Stimulated activated CD4-positive, alpha-beta T cell treated with anti-CD3 and anti-CD28 coated beads, Interleukin-4, amount 100 ng/mL, for 24 hours (primary cell): Measurements from ENCODE around the gene UNC93A.
"Not testable (repeated sequence)": the region's sequence is repeated elsewhere in the genome, so short reads cannot be mapped to it uniquely, and the experiment has no call there.

ENCODE experiments used
- DNase-seq: peaks from one replicate; pipeline ENCODE4 v3.0.0-alpha.2; 2020

Gene UNC93A

DNA sequence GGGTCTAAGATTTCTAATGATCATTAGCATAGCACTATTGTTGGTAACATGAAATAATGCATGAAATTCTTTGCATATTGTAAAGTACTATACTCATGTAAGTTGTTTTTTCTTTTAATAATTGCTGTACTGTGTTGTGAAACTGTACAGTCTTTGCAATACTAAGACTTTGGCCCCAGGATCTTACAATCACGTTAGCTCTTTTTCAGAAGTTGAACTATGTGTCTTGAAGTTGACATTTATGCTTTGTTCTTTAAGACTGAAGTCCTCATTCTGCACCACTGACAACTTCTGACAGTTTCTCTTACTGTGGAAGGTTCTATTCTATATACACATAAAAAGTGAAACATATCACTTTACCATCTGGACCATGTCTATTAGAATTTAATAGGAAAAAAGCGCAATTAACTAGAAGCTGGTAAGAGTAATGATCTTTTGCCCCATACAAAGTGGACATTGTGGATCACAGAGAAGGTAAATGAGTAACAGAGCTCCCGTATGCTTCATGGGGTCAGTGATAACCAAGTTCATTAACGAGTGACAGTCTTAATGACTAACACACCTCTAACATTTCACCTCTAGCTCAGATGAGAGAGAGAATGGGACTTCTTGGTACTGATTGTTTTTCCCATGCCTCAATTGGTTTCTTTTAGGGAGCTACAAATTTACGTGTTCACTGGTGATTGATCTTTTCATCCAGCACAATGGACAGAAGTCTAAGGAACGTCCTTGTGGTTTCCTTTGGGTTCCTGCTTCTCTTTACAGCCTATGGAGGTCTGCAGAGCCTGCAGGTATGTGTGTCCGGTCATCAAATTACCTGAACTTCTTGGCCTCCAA lies at the start of gene UNC93A:
Gene UNC93A, plus strand, starts transcription at position 530 of the 837 bp plus-strand sequence. Its CDS starts 175 bp downstream, at position 705.
- DNase-seq: no peak

DNA sequence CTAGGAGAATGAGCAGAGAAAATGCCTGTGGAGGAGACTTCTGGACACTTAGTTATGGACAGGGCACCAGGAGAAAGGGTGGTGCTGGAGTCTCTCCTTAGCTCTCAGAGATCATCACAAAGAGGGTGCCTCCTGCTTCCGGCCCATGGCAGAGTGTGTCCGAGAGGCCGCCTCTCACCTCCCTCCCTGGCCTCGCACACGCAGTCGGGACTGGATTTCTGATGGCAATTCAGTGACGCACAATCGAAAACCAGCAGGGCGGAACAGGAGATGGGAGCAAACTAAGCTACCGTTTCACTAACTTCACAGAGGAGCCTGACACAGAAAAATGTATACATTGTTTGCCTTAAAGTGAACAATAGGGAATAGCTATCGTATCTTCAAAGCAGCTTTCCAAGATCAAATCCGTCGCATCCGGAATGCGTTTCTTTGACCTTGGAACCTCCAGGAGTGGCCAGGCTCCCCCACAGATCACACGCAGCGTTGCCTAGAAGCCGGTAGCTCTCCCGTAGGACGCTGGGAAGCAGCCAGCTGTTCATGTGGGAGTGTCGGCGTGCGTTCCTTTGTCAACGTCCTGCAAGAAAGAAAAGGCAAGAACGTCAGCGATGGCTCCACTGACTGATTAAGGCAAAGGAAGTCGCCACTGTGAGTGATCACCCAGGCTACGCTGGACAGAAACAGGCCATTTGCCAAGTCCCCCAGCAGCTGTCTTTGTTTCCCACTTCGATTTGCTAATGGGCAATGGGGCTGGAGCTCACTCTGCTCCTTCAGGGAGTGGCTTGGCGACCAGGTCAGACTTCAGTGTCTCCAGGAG lies 49.6 kb upstream of the UNC93A start:
- not testable (repeated sequence) for DNase-seq

DNA sequence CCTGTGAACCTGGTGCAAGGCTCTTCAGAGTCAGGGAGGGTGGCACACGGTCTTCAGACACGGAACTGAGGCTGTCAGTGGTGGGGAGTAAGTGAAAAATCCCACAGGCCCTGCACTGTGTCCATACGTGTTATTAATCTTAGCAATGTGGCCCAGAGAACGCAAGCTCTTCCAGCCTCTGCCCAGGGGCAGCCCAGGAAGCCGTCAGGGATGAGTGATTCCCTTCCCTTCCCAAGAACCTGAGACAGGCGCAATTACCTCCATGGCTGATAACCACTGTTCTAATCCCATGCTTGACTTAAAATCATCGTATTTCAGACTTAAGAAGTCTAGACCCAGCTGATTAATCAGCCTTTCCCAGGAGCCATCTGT lies 49.0 kb upstream of the UNC93A start:
- not testable (repeated sequence) for DNase-seq

DNA sequence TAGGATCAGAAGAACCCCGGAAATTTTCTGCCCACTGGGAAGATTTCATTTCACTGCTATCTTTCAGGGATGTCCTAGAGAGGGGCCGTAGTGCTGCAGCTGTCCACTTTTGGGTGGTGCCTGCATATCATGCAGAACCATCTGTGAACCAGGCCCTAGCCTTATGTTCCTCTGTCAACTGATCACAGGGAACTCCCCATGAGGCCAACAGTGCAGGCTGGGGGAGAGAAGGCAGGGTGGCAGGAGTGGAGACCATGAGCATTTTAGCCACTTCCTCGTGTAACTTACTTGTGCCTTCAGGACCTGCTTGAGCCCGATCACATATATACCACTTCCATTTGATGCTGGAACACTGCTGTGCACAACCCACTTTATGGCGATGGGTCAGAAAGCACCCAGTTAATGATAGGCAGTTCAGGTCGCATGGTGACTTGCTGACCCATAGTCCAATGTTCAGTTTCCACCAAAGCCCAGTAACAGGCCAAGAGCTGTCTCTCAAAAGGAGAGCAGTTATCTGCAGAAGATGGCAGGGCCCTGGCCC lies 48.5 kb upstream of the UNC93A start:
- not testable (repeated sequence) for DNase-seq

DNA sequence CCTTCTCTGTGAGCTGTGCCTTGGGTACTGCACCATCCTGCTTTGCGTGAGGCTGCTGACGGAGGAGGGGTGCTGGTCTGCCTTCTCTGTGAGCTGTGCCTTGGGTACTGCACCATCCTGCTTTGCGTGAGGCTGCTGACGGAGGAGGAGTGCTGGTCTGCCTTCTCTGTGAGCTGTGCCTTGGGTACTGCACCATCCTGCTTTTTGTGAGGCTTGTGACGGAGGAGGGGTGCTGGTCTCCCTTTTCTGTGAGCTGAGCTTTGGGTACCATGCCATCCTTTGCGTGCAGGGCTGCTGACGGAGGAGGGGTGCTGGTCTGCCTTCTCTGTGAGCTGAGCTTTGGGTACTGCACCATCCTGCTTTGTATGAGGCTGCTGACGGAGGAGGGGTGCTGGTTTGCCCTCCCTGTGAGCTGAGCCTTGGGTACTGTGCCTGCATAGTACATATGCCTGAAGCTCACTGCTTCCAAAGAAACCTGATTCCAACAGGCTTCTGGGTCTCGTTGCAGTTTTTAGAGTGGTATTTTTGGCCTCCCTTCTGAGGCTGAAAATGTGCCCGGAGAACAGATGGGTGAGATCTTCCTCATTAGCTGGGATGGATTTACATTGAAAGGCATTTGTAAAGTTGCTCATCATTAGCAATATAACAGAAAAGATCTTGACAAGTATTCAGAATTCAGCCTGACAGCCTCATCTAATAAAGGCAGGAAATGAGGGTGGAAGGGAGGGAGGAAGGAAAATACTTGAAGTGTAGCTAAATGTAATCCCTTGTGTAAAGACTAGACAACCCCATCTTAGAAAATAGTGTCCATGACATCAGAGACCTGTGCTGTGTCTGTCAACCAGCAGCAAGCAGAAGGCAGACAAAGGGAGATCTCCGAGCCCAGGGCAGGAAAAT lies 46.8 kb upstream of the UNC93A start:
- DNase-seq: no peak

DNA sequence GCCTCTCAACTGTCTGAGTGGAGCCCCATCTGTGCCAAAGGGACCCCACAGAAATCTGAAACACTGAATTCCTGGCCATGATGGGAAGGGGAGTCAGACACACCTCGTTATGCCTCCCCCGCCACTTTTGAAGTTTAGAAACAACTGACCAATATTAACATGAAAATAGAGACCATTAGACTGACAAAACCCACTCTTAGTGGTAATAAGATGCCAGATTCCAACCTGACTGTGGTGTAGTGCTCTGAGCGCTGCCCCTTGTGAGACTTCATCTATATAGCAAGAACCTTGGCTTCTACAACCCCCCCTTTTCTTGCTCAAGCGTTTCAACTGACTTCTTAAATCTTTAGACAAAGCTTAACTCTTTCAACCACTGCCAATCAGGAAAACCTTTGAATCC lies 46.1 kb upstream of the UNC93A start:
- no peak for DNase-seq

DNA sequence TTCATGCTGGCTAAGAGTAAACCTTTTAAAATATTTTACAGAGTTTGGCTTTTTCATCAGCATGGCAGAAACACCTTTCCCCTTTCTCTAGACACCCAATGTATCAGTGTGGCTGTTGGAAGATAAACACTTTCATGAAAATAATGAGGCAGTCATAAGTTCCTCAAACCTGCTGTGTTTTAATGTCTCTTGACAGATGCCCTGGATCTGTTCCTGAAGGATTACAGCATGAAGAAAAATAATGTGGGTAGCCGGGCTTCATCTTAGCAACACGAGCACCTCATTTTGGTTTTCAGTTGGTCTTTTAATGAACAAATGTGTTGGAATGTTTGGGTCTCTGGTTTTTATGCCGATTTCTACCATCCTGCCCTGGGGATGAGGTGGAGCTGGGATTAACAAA lies 45.5 kb upstream of the UNC93A start:
- no peak for DNase-seq

DNA sequence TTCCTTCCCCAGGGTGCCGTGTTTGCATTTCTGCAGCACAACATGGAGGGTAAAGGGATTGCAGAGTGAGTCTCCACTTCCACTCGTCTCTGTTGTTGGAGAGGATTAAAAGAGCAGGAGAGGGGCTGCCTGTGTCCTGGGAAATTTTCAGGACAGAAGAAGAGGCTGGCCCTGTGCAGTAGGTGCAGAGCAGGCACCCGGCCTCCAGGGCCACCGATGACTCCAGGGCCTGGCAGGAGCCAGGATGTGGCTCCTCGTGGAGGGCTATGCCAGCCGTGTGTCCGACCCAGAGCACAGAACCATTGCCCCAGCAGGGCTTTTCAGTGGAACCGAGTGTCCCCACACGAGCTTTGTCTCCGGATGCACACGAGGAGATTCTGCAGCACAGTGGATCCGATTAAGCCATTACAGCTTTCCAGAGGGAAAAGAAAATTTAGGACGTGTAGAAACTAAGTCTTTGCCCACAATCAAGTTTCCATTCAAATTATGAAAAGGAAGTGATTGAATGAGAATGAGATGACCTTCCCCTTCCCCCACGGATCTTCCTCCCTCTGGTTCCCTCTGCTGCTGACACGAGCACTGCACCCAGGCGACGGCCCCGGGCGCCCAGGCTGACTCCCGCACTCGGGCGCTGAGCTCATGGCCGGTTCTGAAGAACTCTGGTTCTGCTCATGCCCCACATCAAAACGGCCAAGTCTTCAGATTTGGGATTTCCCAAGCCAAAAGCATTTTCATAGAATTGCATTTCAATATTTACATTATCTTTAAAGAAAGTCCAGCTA lies 43.1 kb upstream of the UNC93A start:
- DNase-seq: no peak

DNA sequence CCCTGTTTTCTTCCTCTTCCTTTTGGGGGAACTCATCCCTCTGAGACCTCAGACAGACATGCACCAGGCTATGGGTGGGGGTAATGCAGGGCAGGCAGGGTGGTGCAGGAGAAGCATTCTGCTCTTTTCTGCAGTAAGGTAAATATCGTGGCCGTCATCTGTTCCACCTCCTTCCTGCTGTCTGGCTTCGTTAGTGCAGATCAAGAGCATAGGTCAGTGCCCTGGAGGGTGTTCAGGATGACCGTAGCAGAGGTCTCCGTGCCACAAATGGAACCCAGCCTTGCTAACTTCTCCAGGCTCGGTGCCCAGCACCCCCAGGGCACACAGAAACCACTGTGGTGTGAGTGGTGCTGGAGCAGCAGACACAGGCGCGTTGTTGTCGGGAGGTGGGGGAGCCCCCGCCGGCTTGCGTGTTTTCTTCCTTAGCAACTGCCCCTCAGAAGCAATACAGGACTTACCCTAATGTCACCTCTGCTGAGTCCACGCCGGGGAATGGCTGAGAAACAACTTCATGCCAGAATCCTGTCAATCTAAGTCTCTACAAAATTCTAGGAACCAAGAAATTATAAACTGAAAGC lies 42.1 kb upstream of the UNC93A start:
- DNase-seq: not testable (repeated sequence)

DNA sequence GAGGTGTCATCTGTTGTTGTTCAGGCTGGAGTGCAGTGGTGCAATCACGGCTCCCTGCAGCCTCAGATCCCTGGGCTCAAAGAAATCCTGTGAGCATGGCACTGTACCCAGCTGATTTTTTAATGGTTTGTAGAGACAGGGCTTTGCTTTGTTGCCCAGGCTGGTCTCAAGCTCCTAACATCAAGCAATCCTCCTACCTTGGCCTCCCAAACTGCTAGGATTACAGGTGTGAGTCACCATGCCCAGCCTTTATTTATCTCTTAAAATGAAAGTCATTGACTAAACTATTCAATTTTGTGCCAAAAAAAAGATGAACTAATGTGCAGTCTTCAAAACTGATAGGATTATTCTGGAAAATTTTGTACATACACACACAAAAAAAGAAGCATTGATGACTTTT lies 38.8 kb upstream of the UNC93A start:
- DNase-seq: no peak

DNA sequence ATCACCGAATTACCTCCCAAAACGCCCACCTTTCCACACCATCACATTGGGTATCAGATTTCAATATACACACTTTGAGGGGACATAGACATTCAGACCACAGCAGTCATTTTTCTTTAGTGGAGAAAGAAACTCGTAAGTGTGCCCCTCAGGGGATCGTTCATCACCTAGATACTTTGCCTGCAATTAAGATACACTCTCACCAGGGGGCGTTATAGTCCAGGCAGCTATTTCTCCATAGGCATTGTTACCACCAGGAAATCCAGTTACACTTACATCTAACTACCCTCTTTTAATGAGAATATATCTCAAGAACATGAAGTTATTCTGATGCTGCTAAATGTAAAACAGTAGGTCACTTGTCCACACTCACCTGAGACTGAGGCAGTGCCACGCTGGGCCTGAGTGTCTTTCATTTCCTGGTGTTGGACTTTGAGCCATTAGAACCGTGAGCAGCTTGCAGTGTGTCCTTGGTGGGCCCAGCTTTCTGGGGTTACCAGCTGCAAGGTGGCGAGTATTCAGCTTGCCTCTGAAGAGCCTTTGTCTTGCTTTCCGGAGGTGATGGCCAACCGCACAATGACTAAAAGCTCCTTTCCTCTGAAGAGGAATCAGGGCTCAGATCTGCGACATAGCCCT lies 35.1 kb upstream of the UNC93A start:
- no peak for DNase-seq

DNA sequence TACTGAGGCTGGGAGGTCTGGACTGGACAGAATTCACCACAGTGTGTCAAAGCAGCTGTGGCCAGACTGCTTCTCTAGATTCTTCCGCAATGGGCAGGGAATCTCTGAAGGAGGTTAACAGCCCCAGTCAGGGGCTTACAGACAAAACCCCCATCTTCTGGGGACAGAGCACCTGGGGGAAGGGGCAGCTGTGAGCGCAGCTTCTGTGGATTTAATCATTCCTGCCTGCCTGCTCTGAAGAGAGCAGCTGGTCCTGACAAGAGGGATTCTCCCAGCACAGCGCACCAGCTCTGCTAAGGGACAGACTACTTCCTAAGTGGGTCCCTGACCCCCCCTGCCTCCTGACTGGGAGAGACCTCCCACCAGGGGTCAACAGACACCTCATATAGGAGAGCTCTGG lies 32.5 kb upstream of the UNC93A start:
- no peak for DNase-seq

DNA sequence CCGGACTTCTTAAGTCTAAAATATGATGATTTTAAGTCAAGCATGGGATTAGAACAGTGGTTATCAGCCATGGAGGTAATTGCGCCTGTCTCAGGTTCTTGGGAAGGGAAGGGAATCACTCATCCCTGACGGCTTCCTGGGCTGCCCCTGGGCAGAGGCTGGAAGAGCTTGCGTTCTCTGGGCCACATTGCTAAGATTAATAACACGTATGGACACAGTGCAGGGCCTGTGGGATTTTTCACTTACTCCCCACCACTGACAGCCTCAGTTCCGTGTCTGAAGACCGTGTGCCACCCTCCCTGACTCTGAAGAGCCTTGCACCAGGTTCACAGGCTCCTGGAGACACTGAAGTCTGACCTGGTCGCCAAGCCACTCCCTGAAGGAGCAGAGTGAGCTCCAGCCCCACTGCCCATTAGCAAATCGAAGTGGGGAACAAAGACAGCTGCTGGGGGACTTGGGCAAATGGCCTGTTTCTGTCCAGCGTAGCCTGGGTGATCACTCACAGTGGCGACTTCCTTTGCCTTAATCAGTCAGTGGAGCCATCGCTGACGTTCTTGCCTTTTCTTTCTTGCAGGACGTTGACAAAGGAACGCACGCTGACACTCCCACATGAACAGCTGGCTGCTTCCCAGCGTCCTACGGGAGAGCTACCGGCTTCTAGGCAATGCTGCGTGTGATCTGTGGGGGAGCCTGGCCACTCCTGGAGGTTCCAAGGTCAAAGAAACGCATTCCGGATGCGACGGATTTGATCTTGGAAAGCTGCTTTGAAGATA lies 24.9 kb upstream of the UNC93A start:
- DNase-seq: not testable (repeated sequence)

DNA sequence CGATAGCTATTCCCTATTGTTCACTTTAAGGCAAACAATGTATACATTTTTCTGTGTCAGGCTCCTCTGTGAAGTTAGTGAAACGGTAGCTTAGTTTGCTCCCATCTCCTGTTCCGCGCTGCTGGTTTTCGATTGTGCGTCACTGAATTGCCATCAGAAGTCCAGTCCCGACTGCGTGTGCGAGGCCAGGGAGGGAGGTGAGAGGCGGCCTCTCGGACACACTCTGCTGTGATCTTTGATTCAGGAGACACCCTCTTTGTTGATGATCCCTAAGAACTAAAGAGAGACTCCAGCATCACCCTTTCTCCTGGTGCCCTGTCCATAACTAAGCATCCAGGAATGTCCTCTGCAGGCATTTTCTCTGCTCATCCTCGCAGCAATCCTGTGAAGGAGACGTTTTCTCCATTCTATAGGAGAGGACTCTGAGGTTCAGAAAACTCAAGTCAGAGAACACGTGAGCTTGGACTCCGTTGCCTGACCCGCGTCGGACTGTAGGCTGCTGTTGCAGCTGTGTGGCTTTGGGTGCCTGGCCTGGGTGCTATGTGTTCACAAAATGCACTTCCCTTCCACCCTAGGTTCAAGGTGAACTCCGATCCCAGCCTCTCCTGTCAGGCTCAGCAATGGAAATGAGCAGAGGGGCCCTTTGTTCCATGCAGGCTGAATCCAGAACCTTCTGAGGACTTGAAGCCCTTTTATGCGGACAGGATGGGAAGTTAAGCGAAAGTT lies 24.1 kb upstream of the UNC93A start:
- no peak for DNase-seq

DNA sequence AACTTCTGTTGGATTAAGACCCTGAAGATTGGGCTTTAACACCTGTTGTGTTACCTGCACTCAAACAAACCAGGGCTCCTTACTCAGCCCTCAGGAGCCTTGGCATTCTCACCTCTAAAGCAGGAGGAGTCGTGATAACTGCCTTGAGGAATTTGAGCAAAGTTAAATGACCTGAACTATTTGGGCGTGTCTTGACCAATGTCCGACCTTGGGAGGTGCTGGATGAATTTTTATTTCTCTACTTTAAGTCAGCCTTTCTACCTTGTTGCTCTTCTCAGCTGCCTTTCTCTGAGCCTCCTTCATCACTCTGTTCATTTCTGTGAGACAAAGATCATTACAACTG lies 23.6 kb upstream of the UNC93A start:
- not testable (repeated sequence) for DNase-seq

DNA sequence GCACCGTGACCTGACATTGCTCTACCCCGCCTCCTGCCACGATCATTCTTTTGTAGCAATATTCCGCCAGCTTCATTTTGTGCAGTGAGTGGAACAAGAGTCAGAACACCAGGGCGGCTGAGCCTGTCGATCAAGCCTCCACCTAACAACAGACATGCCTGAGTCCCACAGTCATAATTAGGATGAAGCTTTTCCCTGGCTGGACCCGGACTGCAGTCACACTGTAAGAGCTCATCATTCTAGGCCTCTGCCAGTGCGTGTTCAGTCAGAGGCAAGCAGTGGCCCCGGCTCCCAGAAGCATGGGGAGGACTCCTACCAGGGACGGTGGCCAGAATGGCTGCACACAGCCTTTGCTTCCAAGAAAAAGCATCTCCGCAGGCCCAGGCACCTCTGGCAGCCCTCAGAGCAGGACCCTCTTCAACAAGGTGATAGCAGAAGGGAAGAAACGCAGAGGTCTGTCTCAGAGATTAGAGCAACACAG lies 23.2 kb upstream of the UNC93A start:
- DNase-seq: no peak

DNA sequence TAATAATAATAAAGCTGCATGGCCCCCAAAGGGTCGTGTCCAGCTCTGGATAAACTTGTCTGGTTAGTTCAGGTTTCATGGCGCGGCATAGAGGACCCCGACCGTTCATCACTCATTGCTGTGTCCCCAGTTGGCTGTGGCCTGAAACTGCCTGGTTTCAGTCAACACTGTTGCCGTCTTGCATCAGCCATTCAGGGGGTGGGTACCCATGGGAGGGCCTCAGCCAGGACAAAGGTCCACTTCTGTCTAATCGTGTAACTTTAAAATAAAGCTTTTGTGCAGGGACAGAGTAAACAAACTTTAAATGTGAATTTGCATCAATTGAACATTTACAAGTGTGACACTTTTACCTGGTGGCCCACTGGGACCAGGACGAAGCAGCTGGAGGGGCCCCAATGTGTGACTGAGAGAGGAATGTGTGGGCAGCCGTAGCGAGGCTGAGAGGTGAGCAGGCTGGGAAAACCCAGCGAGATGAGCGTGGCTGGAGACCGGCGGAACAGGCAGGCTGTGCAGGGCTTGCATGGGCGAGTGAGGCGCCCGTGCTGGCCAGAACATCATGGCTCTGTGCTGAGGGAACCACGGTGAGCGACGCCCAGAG lies 22.3 kb upstream of the UNC93A start:
- DNase-seq: no peak

DNA sequence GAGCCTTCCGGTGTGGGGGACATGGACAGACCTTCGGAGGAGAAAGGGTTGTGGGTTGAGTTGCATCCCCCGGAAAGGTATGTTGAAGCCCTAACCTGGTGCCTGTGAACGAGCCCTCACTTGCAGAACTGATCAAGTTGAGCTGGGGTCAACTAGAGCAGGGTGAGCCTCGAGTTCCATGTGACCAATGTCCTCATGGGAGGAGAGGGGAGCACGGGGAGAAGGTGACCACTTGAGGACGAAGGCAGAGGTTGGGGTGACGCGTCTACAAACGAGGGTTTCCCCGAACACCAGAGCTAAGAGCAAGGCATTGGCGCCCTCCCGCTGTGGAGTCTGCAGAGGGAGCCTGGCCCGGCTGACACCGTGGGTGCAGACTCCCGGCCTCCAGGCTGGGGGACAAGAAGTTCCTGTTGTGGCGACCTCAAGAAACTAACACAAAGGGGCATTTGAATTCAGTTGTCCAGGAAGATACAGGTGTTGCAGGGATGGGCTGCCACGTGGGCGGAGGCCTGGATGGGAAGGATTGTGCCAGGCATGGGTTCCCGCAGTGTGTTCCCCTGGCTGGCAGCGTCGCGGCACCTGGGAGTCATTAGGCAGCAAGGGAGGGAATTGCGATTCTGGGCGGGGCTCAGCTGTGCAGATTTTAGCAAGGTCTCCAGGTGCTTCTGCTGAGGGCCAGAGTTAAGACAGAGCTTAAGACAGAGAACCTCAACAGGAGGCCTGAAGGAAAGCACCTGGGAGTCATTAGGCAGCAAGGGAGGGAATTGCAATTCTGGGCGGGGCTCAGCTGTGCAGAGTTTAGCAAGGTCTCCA lies 20.4 kb upstream of the UNC93A start:
- DNase-seq: no peak
